ENCODE data around the gene TNPO3. TPM values are rescaled to one million over a fixed set of nuclear protein-coding genes. Genes with fewer than 3 reads are reported as not detected.

TNPO3 gene
- total RNA-seq, 1 experiment from 2014 or later = 59.2 TPM

DNA sequence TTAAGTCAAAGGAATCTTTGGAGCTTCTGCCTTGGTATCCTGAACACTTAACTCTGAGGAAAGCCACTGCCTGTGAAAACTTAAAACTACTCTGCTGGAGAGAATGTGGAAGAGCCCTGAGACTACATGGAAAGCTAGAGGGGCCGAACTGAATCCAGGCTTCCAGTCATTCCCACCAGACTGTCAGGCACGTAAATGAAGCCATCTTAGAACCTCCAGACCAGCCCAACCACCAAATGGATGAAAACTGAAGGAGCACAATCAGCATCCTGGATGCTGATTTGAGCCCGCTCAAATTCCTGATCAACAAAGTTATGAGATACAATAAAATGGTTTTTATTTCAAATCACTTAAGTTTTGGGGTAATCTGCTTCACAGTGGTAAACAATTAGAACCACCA lies 30.8 kb downstream of the TNPO3 start:
- no peak overlapping the region for H3K4me3 ChIP-seq
- POLR2A ChIA-PET (ENCODE audit: unreplicated experiment) = no interaction called here
- no peak overlapping the region for H3K27ac ChIP-seq
- H3K4me1 ChIP-seq (replicated peaks; ENCODE audit: insufficient read depth) = peaks cover 10% of the 10 kb centered on the region; the same call in 1 of the 2 replicates
- H3K27me3 ChIP-seq (ENCODE audit: insufficient read depth, low read depth) = no peaks in the 10 kb centered on the region
- H3K4me2 ChIP-seq = no peak overlapping the region
- CTCF ChIA-PET = no interaction called here
- DNase-seq = no peak
- TF ChIP-seq, protein P1, sequence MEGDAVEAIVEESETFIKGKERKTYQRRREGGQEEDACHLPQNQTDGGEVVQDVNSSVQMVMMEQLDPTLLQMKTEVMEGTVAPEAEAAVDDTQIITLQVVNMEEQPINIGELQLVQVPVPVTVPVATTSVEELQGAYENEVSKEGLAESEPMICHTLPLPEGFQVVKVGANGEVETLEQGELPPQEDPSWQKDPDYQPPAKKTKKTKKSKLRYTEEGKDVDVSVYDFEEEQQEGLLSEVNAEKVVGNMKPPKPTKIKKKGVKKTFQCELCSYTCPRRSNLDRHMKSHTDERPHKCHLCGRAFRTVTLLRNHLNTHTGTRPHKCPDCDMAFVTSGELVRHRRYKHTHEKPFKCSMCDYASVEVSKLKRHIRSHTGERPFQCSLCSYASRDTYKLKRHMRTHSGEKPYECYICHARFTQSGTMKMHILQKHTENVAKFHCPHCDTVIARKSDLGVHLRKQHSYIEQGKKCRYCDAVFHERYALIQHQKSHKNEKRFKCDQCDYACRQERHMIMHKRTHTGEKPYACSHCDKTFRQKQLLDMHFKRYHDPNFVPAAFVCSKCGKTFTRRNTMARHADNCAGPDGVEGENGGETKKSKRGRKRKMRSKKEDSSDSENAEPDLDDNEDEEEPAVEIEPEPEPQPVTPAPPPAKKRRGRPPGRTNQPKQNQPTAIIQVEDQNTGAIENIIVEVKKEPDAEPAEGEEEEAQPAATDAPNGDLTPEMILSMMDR (conservative IDR thresholded peaks at IDR 0.05) = no peak
- TF ChIP-seq EZH2 (IDR thresholded peaks at IDR 0.05; ENCODE audit: low read depth) = no peak
- BruUV-seq (replicated peaks) = no TSS peak
- peaks cover 29% of the 10 kb centered on the region for H4K20me1 ChIP-seq (ENCODE audit: insufficient read depth)
- peaks cover 95% of the 10 kb centered on the region for H3K79me2 ChIP-seq (ENCODE audit: low read depth)
- 0 out of 2 replicates have a peak, but pooled peaks cover 3% of the 10 kb centered on the region for H3F3A ChIP-seq (ENCODE audit: insufficient read depth, low read depth)
- H2AFZ ChIP-seq = no peak overlapping the region
- H3K9me3 ChIP-seq (ENCODE audit: insufficient read depth, low read depth) = no peaks in the 10 kb centered on the region
- H3K9me2 ChIP-seq (ENCODE audit: insufficient read depth) = no peaks in the 10 kb centered on the region
- intact Hi-C loops (cut with micrococcal nuclease; ENCODE audit: unreplicated experiment) = no loop called here
- H3K36me3 ChIP-seq (ENCODE audit: low read depth) = no peaks in the 10 kb centered on the region

DNA sequence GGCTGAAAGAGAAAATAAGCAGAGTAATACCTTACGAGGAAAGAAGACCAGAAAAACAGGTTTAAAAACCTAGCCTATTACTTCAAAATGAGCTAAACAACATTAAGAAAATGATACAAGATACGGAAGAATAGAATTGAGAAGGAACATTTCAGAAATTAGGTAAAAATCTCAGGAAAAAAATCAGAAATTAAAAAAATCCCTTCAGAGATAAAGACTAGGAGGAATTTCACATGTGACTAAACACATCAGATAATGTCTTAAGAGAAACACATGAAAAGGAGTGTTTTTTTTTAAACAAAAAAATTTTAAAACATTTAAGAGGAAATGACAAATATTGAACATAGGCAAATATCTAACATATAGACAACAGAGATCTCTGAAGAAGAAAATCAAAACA lies 33.3 kb downstream of the TNPO3 start:
- intact Hi-C loops (cut with micrococcal nuclease; ENCODE audit: unreplicated experiment) = no loop called here
- no peaks in the 10 kb centered on the region for H3K9me2 ChIP-seq (ENCODE audit: insufficient read depth)
- peaks cover 21% of the 10 kb centered on the region; the same call in 1 of the 2 replicates for H3K4me1 ChIP-seq (replicated peaks; ENCODE audit: insufficient read depth)
- peaks cover 23% of the 10 kb centered on the region for H4K20me1 ChIP-seq (ENCODE audit: insufficient read depth)
- no peak overlapping the region for H3K4me3 ChIP-seq
- H3K4me2 ChIP-seq = peak overlapping the region; percentile 0; the same call in 1 of the 2 replicates
- BruUV-seq (replicated peaks) = no TSS peak
- ChIA-PET POLR2A (ENCODE audit: unreplicated experiment) (interaction anchor here (0.8 kb wide), 1 partner anchor 11 kb away, joined by 14 read pairs; no protein-coding TSS in a partner anchor), CTCF (interaction anchor here (0.7 kb wide), 1 partner anchor 209 kb away, joined by 3 read pairs; no protein-coding TSS in a partner anchor)
- no peaks in the 10 kb centered on the region for H3K9me3 ChIP-seq (ENCODE audit: insufficient read depth, low read depth)
- no peaks in the 10 kb centered on the region for H3K27me3 ChIP-seq (ENCODE audit: insufficient read depth, low read depth)
- peak overlapping the region; percentile 0; the same call in 1 of the 2 replicates for H3K27ac ChIP-seq
- peaks cover 78% of the 10 kb centered on the region for H3K79me2 ChIP-seq (ENCODE audit: low read depth)
- no peak for TF ChIP-seq EZH2 (IDR thresholded peaks at IDR 0.05; ENCODE audit: low read depth)
- TF ChIP-seq, protein P1 (conservative IDR thresholded peaks at IDR 0.05) = no peak
- no peak for DNase-seq
- H3F3A ChIP-seq (ENCODE audit: insufficient read depth, low read depth) = 0 out of 2 replicates have a peak, but pooled peaks cover 3% of the 10 kb centered on the region
- no peak overlapping the region for H2AFZ ChIP-seq
- H3K36me3 ChIP-seq (ENCODE audit: low read depth) = no peaks in the 10 kb centered on the region

DNA sequence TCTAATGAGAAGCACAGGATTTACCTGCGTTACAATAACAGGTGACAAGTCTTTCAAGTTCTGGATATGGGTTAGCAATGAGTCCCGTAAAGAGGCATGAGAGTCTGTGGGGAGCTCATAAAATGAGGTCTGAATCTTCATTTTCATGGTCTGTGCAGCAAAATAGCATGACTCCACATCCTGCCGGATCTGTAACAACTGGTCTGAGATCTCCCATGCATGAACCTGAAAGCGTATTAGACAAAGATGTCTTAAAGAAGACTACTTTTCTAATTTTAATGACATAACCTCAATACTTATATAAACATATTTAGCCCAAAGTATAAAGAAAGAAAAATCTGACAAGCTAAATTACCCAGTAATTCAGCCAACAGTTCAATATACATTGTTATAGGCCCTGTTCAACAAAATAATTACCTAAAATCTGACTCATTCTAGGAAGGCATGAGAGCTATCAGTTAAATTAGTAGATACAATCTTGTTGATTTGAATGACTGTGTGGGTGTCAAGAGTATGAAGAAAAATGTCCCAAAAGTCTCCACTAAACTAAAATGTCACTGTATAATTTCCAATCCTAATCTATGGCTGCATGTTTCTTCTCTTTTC lies 36.9 kb downstream of the TNPO3 start:
- CTCF ChIA-PET = no interaction called here
- Histone ChIP-seq H3F3A (ENCODE audit: insufficient read depth, low read depth) (peaks cover 8% of the 10 kb centered on the region), H2AFZ (no peak overlapping the region), H3K27ac (no peak overlapping the region), H3K4me1 (replicated peaks; ENCODE audit: insufficient read depth) (peaks cover 21% of the 10 kb centered on the region; the same call in 1 of the 2 replicates), H4K20me1 (ENCODE audit: insufficient read depth) (peaks cover 10% of the 10 kb centered on the region; the same call in 1 of the 2 replicates), H3K9me2 (ENCODE audit: insufficient read depth) (no peaks in the 10 kb centered on the region), H3K36me3 (ENCODE audit: low read depth) (peaks cover 8% of the 10 kb centered on the region), H3K4me2 (0 out of 2 replicates have a peak overlapping the region, but pooled peaks have one; percentile 11), H3K4me3 (no peak overlapping the region), H3K27me3 (ENCODE audit: insufficient read depth, low read depth) (no peaks in the 10 kb centered on the region), H3K79me2 (ENCODE audit: low read depth) (peaks cover 48% of the 10 kb centered on the region), H3K9me3 (ENCODE audit: insufficient read depth, low read depth) (no peaks in the 10 kb centered on the region)
- no peak for TF ChIP-seq EZH2 (IDR thresholded peaks at IDR 0.05; ENCODE audit: low read depth)
- TF ChIP-seq, protein P1 (conservative IDR thresholded peaks at IDR 0.05) = no peak
- intact Hi-C loops (cut with micrococcal nuclease; ENCODE audit: unreplicated experiment) = loop anchor here (10.0 kb wide), 1 partner anchor 53 kb away; no protein-coding TSS in a partner anchor
- POLR2A ChIA-PET (ENCODE audit: unreplicated experiment) = interaction anchor here (0.5 kb wide), 1 partner anchor 114 kb away, joined by 4 read pairs; no protein-coding TSS in a partner anchor
- BruUV-seq (replicated peaks) = no TSS peak
- no peak for DNase-seq
